Activated CD4-positive, alpha-beta T cell treated with anti-CD3 and anti-CD28 coated beads for 36 hours (primary cell): ENCODE results near the gene SGSM1. TPM values are rescaled to one million over a fixed set of nuclear protein-coding genes. Genes with fewer than 3 reads are reported as not detected.
A peak's percentile ranks its signal among the peaks of the same experiment; 100 is the strongest.

Source experiments
- ATAC-seq: fragments of 200-7000 bp; cut with Tn5 transposase; one replicate; pipeline ENCODE4 v1.10.0; 2021; ENCODE audit warnings: mild to moderate bottlenecking, moderate library complexity
- CTCF ChIA-PET: fragments of 350-600 bp; sonication (Branson Sonifier 250); formaldehyde crosslinking; loops from one replicate; lab custom pipeline; 2021; ENCODE audit warnings: antibody characterized with exemption; lab: Charles Lee
- POLR2A ChIA-PET: fragments of 350-600 bp; sonication (Branson Sonifier 250); formaldehyde crosslinking; loops from one replicate; lab custom pipeline; 2021; ENCODE audit warnings: antibody characterized with exemption, inconsistent platforms; lab: Charles Lee
- DNase-seq: peaks from one replicate; pipeline ENCODE4 v3.0.0-alpha.2; 2020
- H3K27ac Mint-ChIP-seq: one replicate; pipeline ENCODE4 v1.8.0; 2021; ENCODE audit warnings: mixed read lengths
- H3K27me3 Mint-ChIP-seq: one replicate; pipeline ENCODE4 v1.8.0; 2021; ENCODE audit warnings: mixed read lengths
- H3K36me3 Mint-ChIP-seq: one replicate; pipeline ENCODE4 v1.8.0; 2021; ENCODE audit warnings: low read depth, mixed read lengths
- H3K4me1 Mint-ChIP-seq: one replicate; pipeline ENCODE4 v1.8.0; 2021; ENCODE audit warnings: mixed read lengths
- H3K4me3 Mint-ChIP-seq: one replicate; pipeline ENCODE4 v1.8.0; 2021; ENCODE audit warnings: mild to moderate bottlenecking, moderate library complexity, mixed read lengths
- H3K9me3 Mint-ChIP-seq: one replicate; pipeline ENCODE4 v1.8.0; 2021; ENCODE audit warnings: low read depth, mixed read lengths
- intact Hi-C, 2 experiments: fragments of 100-400 bp; cut with DNase I in 1 of 2; cut with micrococcal nuclease in 1 of 2; formaldehyde crosslinking; loops; one replicate each; pipeline versions ENCODE4 v1.14.2 to v1.15.1; 2022 to 2024; cut with DNase I, micrococcal nuclease
- total RNA-seq, 2 experiments: library from RNA; stranded (reverse); gene quantifications; one replicate each; pipeline ENCODE4 v1.2.3, GENCODE V29; 2021

The SGSM1 gene
- total RNA-seq, 2 experiments from 2014 or later: 0.11 to 0.35 TPM

GRCh38 chr22:24920029-24920428, 114.0 kb downstream of the SGSM1 start:
- POLR2A ChIA-PET: no interaction called here
- H3K27ac Mint-ChIP-seq: no peak overlapping the region
- intact Hi-C loops: no loop called here
- no peak for ATAC-seq
- no peak overlapping the region for H3K4me3 Mint-ChIP-seq
- H3K27me3 Mint-ChIP-seq: no peaks in the 10 kb centered on the region
- DNase-seq: no peak
- H3K9me3 Mint-ChIP-seq: no peaks in the 10 kb centered on the region
- CTCF ChIA-PET: interaction anchor here (0.6 kb wide), 1 partner anchor 780 kb away, joined by 3 read pairs; no protein-coding TSS in a partner anchor
- H3K36me3 Mint-ChIP-seq: no peaks in the 10 kb centered on the region
- no peaks in the 10 kb centered on the region for H3K4me1 Mint-ChIP-seq

DNA sequence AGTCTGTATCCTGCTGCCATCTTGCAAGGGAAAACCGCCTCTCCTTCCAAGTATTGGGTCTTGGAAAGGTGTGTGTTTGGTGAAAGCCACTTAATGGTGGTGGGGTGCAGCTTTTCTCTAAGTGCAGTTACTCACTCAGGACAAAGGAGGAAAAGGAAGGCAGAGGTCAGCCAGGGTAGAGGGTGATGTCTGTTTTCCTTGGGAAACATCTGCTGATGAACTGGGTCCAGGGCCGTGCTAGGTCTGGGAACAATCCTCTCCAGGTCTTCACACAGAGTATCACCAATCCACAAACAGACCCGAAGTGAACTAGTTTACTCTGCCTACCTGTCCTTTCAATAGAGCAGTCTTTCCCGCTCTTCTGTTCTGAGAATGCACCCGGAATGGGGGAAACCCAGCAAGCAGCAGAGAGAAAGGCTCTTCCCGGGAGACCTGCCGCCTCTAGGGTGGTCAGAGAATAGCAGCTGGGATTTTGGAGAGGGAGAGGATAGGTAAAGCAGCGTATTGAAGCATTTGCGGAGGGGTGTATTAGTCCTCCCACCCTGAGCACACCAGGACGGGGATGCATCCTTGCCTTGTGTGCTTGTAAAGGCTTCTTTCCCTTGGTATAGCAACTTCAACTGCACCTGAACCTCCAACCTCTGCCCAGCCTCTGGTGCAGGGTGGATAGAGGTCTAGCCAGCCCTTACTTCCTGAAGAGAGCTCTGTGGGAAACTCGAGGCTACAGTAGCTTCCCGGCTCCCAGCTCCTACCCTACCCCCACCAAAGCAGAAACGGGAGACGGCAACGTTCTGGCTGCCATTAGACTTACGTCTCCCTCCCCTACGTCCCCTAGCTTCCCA, 119.8 kb downstream of the SGSM1 start:
- no peak for ATAC-seq
- H3K4me3 Mint-ChIP-seq: no peak overlapping the region
- no peaks in the 10 kb centered on the region for H3K4me1 Mint-ChIP-seq
- no peak for DNase-seq
- peaks cover 6% of the 10 kb centered on the region for H3K27me3 Mint-ChIP-seq
- intact Hi-C loops: no loop called here
- no peak overlapping the region for H3K27ac Mint-ChIP-seq
- CTCF ChIA-PET: interaction anchor here (0.6 to 1.5 kb wide), 3 partner anchors 18 to 1229 kb away, joined by 3 to 8 read pairs (median 3); no protein-coding TSS in a partner anchor
- H3K36me3 Mint-ChIP-seq: no peaks in the 10 kb centered on the region
- POLR2A ChIA-PET: no interaction called here
- H3K9me3 Mint-ChIP-seq: no peaks in the 10 kb centered on the region

DNA sequence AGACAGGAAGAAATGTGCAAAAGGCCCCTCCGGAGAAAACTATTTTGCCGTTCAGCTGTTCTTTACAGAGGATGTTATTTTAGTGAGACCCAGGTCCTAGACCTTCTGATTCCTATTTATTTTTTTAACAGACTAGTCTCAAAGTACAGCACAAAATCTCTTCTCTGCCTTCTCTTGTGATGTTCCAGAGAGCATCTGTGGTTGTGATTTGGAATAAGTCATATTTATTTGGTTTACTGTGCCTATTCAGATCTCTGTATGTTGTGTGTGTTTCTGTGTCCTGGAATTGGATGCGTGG, 120.4 kb downstream of the SGSM1 start:
- ChIA-PET POLR2A (no interaction called here), CTCF (interaction anchor here (1.0 to 1.5 kb wide), 2 partner anchors 17 to 123 kb away, joined by 3 to 8 read pairs; no protein-coding TSS in a partner anchor)
- intact Hi-C loops: no loop called here
- Mint-ChIP-seq H3K27ac (no peak overlapping the region), H3K4me3 (no peak overlapping the region), H3K36me3 (no peaks in the 10 kb centered on the region), H3K4me1 (no peaks in the 10 kb centered on the region), H3K9me3 (no peaks in the 10 kb centered on the region), H3K27me3 (peaks cover 6% of the 10 kb centered on the region)
- DNase-seq: no peak
- no peak for ATAC-seq

- DNase-seq (no peak), ATAC-seq (no peak)
- CTCF ChIA-PET: interaction anchor here (1.0 to 1.5 kb wide), 3 partner anchors 16 to 123 kb away, joined by 3 to 8 read pairs (median 3); no protein-coding TSS in a partner anchor
- intact Hi-C loops: no loop called here
- H3K4me3 Mint-ChIP-seq: no peak overlapping the region
- peaks cover 7% of the 10 kb centered on the region for H3K27me3 Mint-ChIP-seq
- POLR2A ChIA-PET: no interaction called here
- no peaks in the 10 kb centered on the region for H3K36me3 Mint-ChIP-seq
- H3K27ac Mint-ChIP-seq: no peak overlapping the region
- H3K4me1 Mint-ChIP-seq: no peaks in the 10 kb centered on the region
- no peaks in the 10 kb centered on the region for H3K9me3 Mint-ChIP-seq
These were observed 121.0 kb downstream of the SGSM1 start for GRCh38 chr22:24926849-24927579.

- intact Hi-C loops: no loop called here
- peaks cover 9% of the 10 kb centered on the region for H3K27me3 Mint-ChIP-seq
- no peaks in the 10 kb centered on the region for H3K4me1 Mint-ChIP-seq
- no peak overlapping the region for H3K27ac Mint-ChIP-seq
- CTCF ChIA-PET: interaction anchor here (0.6 kb wide), 1 partner anchor 1968 kb away, joined by 4 read pairs; no protein-coding TSS in a partner anchor
- DNase-seq (no peak), ATAC-seq (no peak)
- no peaks in the 10 kb centered on the region for H3K9me3 Mint-ChIP-seq
- POLR2A ChIA-PET: no interaction called here
- H3K4me3 Mint-ChIP-seq: no peak overlapping the region
- no peaks in the 10 kb centered on the region for H3K36me3 Mint-ChIP-seq
These were observed 122.3 kb downstream of the SGSM1 start for GRCh38 chr22:24928322-24928721.

DNA sequence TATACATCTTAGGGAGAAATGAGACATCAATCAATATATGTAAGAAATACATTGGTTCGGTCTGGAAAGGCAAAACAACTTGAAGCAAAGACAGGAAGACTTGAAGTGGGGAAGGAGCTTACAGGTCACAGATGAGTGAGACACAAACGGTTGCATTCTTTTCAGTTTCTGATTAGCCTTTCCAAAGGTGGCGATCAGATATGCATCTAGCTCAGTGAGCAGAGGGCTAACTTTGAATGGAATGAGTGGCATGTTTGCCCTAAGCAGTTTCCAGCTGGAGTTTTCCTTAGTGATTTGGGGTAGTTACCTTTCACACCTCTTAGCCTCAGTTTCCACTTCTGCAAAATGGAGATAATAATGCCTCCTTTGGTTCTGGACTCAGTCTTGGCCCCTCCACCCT, 124.7 kb downstream of the SGSM1 start:
- POLR2A ChIA-PET: no interaction called here
- no peak overlapping the region for H3K4me3 Mint-ChIP-seq
- no peak for ATAC-seq
- CTCF ChIA-PET: interaction anchor here (0.7 to 1.2 kb wide), 2 partner anchors 9 to 118 kb away, joined by 3 read pairs; no protein-coding TSS in a partner anchor
- H3K36me3 Mint-ChIP-seq: no peaks in the 10 kb centered on the region
- no peaks in the 10 kb centered on the region for H3K9me3 Mint-ChIP-seq
- intact Hi-C loops: no loop called here
- DNase-seq: no peak
- no peak overlapping the region for H3K27ac Mint-ChIP-seq
- no peaks in the 10 kb centered on the region for H3K4me1 Mint-ChIP-seq
- peaks cover 9% of the 10 kb centered on the region for H3K27me3 Mint-ChIP-seq

- H3K27me3 Mint-ChIP-seq: peaks cover 4% of the 10 kb centered on the region
- no peak overlapping the region for H3K27ac Mint-ChIP-seq
- no peaks in the 10 kb centered on the region for H3K9me3 Mint-ChIP-seq
- intact Hi-C loops: no loop called here
- no peak overlapping the region for H3K4me3 Mint-ChIP-seq
- no peaks in the 10 kb centered on the region for H3K36me3 Mint-ChIP-seq
- no peak for ATAC-seq
- no peaks in the 10 kb centered on the region for H3K4me1 Mint-ChIP-seq
- CTCF ChIA-PET: no interaction called here
- no peak for DNase-seq
- POLR2A ChIA-PET: no interaction called here
These were observed 129.9 kb downstream of the SGSM1 start for GRCh38 chr22:24935771-24936483.

DNA sequence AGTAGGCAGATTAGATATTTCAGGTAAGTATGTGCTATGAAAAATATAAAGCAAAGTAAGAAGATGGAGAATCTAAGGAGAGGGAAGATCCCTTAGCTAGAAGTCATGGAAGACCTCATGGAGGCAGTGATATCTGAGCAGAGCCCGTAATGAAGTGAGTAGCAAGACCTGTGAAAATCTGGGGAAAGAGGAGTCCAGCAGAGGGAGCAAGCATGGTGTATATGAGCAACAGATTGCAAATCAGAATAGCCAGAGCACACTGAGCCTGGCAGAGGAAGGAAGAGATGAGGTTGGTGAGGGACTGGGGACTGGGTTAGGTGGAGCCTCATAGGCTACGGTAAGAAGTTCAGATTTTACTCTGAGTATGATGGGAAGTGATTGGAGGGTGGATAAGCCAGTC, 131.1 kb downstream of the SGSM1 start:
- ATAC-seq (peak; percentile 49), DNase-seq (peak; percentile 7)
- POLR2A ChIA-PET: no interaction called here
- intact Hi-C loops: no loop called here
- Mint-ChIP-seq H3K4me1 (no peaks in the 10 kb centered on the region), H3K36me3 (no peaks in the 10 kb centered on the region), H3K9me3 (no peaks in the 10 kb centered on the region), H3K27me3 (peaks cover 2% of the 10 kb centered on the region), H3K4me3 (no peak overlapping the region), H3K27ac (no peak overlapping the region)
- CTCF ChIA-PET: interaction anchor here (0.6 to 4.4 kb wide), 4 partner anchors 112 to 135 kb away, joined by 4 to 50 read pairs (median 6); no protein-coding TSS in a partner anchor

- POLR2A ChIA-PET: no interaction called here
- CTCF ChIA-PET: interaction anchor here (0.9 to 4.4 kb wide), 7 partner anchors 8 to 133 kb away, joined by 3 to 50 read pairs (median 4); no protein-coding TSS in a partner anchor
- Mint-ChIP-seq H3K4me1 (no peaks in the 10 kb centered on the region), H3K27ac (no peak overlapping the region), H3K9me3 (no peaks in the 10 kb centered on the region), H3K4me3 (no peak overlapping the region), H3K27me3 (peaks cover 4% of the 10 kb centered on the region), H3K36me3 (no peaks in the 10 kb centered on the region)
- DNase-seq: peak; percentile 38
- intact Hi-C loops: loop anchor here (1.0 to 2.0 kb wide), 2 partner anchors 109 to 118 kb away; no protein-coding TSS in a partner anchor
- peak; percentile 55 for ATAC-seq
These were observed 132.8 kb downstream of the SGSM1 start for GRCh38 chr22:24938741-24939341.

GRCh38 chr22:24942301-24942700, 136.3 kb downstream of the SGSM1 start:
- no peak overlapping the region for H3K4me3 Mint-ChIP-seq
- intact Hi-C loops: no loop called here
- no peak overlapping the region for H3K27ac Mint-ChIP-seq
- CTCF ChIA-PET: interaction anchor here (0.6 to 1.4 kb wide), 3 partner anchors 107 to 1868 kb away, joined by 3 to 7 read pairs (median 5); no protein-coding TSS in a partner anchor
- H3K9me3 Mint-ChIP-seq: no peaks in the 10 kb centered on the region
- H3K27me3 Mint-ChIP-seq: peaks cover 11% of the 10 kb centered on the region
- ATAC-seq (no peak), DNase-seq (no peak)
- H3K4me1 Mint-ChIP-seq: no peaks in the 10 kb centered on the region
- H3K36me3 Mint-ChIP-seq: no peaks in the 10 kb centered on the region
- POLR2A ChIA-PET: no interaction called here
